HG02588 (cell line): ENCODE measurements around the gene INPP5A.
"Not testable (repeated sequence)": the region's sequence is repeated elsewhere in the genome, so short reads cannot be mapped to it uniquely, and the experiment has no call there.

Experiments used
- ATAC-seq: cut with Tn5 transposase; IDR thresholded peaks from one replicate; pipeline ENCODE4 v1.9.1; 2021; ENCODE audit warnings: mild to moderate bottlenecking, moderate library complexity; ENCODE audit not compliant: unreplicated experiment

The INPP5A gene

GRCh38 chr10:132770061-132771021, 232.8 kb downstream of the INPP5A start:
- no peak for ATAC-seq

- ATAC-seq: not testable (repeated sequence)
Observed at GRCh38 chr10:132772816-132773215, 235.2 kb downstream of the INPP5A start.

- no peak for ATAC-seq
Observed at GRCh38 chr10:132774181-132774901, 236.8 kb downstream of the INPP5A start.

- no peak for ATAC-seq
Observed at GRCh38 chr10:132774902-132775863, 237.6 kb downstream of the INPP5A start.

GRCh38 chr10:132776186-132776585, 238.6 kb downstream of the INPP5A start:
- ATAC-seq: no peak

GRCh38 chr10:132776821-132777220, 239.2 kb downstream of the INPP5A start:
- no peak for ATAC-seq

GRCh38 chr10:132777441-132777840, 239.9 kb downstream of the INPP5A start:
- no peak for ATAC-seq

- ATAC-seq: no peak
Observed at GRCh38 chr10:132779549-132780294, 242.1 kb downstream of the INPP5A start.

GRCh38 chr10:132780356-132780755, 242.8 kb downstream of the INPP5A start:
- ATAC-seq: no peak

- no peak for ATAC-seq
Observed at GRCh38 chr10:132781556-132781955, 244.0 kb downstream of the INPP5A start.

- no peak for ATAC-seq
Observed at GRCh38 chr10:132783165-132783939, 245.8 kb downstream of the INPP5A start.

GRCh38 chr10:132783940-132784865, 246.6 kb downstream of the INPP5A start:
- no peak for ATAC-seq

GRCh38 chr10:132784866-132785722, 247.5 kb downstream of the INPP5A start:
- ATAC-seq: no peak

GRCh38 chr10:132785723-132786475, 248.3 kb downstream of the INPP5A start, which contains the start of gene NKX6-2:
TSS of gene NKX6-2 (minus strand) at chr10:132786147. CDS start at chr10:132785948, 199 bp downstream.
- ATAC-seq: no peak

- no peak for ATAC-seq
Observed at GRCh38 chr10:132786476-132786883, 248.9 kb downstream of the INPP5A start.

GRCh38 chr10:132786884-132787494, 249.4 kb downstream of the INPP5A start:
- no peak for ATAC-seq
